ENCODE results near the gene MLLT1. TPM values are rescaled to one million over a fixed set of nuclear protein-coding genes. Genes with fewer than 3 reads are reported as not detected.

MLLT1 gene
- total and polyA plus RNA-seq, 2 experiments from 2014 or later, result 13.3 to 19.1 TPM

GRCh38 chr19:6269101-6269886 is 10.5 kb downstream of the MLLT1 start:
- no peaks in the 10 kb centered on the region for H3K27me3 ChIP-seq (replicated peaks; ENCODE audit: insufficient read depth)
- no peak overlapping the region for H3K9ac ChIP-seq
- H3K4me1 ChIP-seq (ENCODE audit: insufficient read depth), result peaks cover 38% of the 10 kb centered on the region
- no peaks in the 10 kb centered on the region for H3K9me2 ChIP-seq (ENCODE audit: insufficient read depth)
- no peak overlapping the region for H3K27ac ChIP-seq
- peaks cover 5% of the 10 kb centered on the region; the same call in 1 of the 2 replicates for H3K36me3 ChIP-seq (ENCODE audit: low read depth)
- peaks cover 20% of the 10 kb centered on the region for H3F3A ChIP-seq (ENCODE audit: insufficient read depth)
- no peak for DNase-seq
- H3K9me3 ChIP-seq (ENCODE audit: low read depth), result no peaks in the 10 kb centered on the region
- H3K4me3 ChIP-seq, result no peak overlapping the region
- WGBS, 2 experiments (ENCODE audit: low coverage in 1 of 2, low lambda C conversion rate in 2 of 2, missing lambda C conversion rate in 2 of 2), result 89 to 90% methylated on average over 30 to 33 of the region's 33 CpGs
- TF ChIP-seq EZH2 (IDR thresholded peaks at IDR 0.05; ENCODE audit: insufficient read depth, poor library complexity, severe bottlenecking) (no peak), EZH2phosphoT487 (IDR thresholded peaks at IDR 0.05; ENCODE audit: insufficient read depth, low read depth) (no peak)
- peaks cover 91% of the 10 kb centered on the region for H3K79me2 ChIP-seq (ENCODE audit: insufficient read depth)
- H4K20me1 ChIP-seq (ENCODE audit: insufficient read depth), result no peaks in the 10 kb centered on the region
- no peak overlapping the region for H3K4me2 ChIP-seq (ENCODE audit: unreplicated experiment)
- in situ Hi-C loops (cut with MboI), result no loop called here
- H2AFZ ChIP-seq, result no peak overlapping the region

GRCh38 chr19:6268382-6268771 is 11.4 kb downstream of the MLLT1 start:
- H3K27ac ChIP-seq, result 0 out of 2 replicates have a peak overlapping the region, but pooled peaks have one; percentile 2
- peaks cover 15% of the 10 kb centered on the region for H3F3A ChIP-seq (ENCODE audit: insufficient read depth)
- H3K79me2 ChIP-seq (ENCODE audit: insufficient read depth), result peaks cover 100% of the 10 kb centered on the region
- in situ Hi-C loops (cut with MboI), result no loop called here
- DNase-seq, result no peak
- H3K4me3 ChIP-seq, result no peak overlapping the region
- no peaks in the 10 kb centered on the region for H3K9me2 ChIP-seq (ENCODE audit: insufficient read depth)
- no peaks in the 10 kb centered on the region for H4K20me1 ChIP-seq (ENCODE audit: insufficient read depth)
- no peaks in the 10 kb centered on the region for H3K27me3 ChIP-seq (replicated peaks; ENCODE audit: insufficient read depth)
- no peaks in the 10 kb centered on the region for H3K9me3 ChIP-seq (ENCODE audit: low read depth)
- H3K36me3 ChIP-seq (ENCODE audit: low read depth), result peaks cover 5% of the 10 kb centered on the region; the same call in 1 of the 2 replicates
- peaks cover 32% of the 10 kb centered on the region for H3K4me1 ChIP-seq (ENCODE audit: insufficient read depth)
- no peak overlapping the region for H2AFZ ChIP-seq
- 83 to 87% methylated on average over 4 of the region's 4 CpGs for WGBS, 2 experiments (ENCODE audit: low coverage in 1 of 2, low lambda C conversion rate in 2 of 2, missing lambda C conversion rate in 2 of 2)
- H3K9ac ChIP-seq, result no peak overlapping the region
- TF ChIP-seq EZH2phosphoT487 (IDR thresholded peaks at IDR 0.05; ENCODE audit: insufficient read depth, low read depth) (no peak), EZH2 (IDR thresholded peaks at IDR 0.05; ENCODE audit: insufficient read depth, poor library complexity, severe bottlenecking) (no peak)
- H3K4me2 ChIP-seq (ENCODE audit: unreplicated experiment), result no peak overlapping the region

DNA sequence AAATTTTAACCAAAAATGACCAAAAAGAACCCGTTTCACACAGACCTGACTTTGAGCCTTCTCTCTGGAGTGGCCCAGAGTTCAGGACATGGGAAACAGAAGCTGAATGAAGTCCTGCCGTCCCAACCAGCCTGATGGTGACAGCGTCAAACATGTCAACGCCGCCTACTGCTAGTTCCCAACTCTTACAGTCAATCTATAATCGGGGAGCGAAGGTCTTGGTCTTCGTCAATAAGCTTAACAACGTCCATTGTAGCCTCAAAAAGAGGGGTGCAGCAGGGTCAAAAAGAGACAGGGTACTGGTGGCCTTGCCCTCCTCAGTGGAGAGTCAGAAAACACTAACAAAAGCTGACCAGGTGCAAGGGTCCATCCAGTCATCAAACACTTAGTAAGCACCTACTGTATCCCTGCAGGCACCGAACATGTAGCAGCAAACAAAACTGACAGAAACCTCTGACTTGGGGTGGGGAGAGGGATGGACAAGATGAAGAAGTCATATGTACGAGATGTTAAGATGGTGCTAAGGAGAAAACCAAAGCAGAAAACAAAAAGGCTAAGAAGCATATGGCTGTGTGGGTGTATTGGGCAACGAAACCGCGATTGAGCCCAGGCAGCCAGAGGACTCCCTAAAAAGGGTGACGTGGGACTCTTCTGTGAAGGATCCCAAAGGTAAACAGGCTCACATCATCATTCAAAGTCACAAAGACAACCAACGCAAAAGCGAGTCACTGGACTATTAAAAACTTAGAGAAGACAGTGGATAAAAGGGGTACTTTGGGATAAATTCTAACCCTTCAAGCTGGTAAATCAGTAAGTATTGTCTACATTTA is 12.0 kb downstream of the MLLT1 start:
- Histone ChIP-seq H3F3A (ENCODE audit: insufficient read depth) (peaks cover 9% of the 10 kb centered on the region), H3K9me2 (ENCODE audit: insufficient read depth) (no peaks in the 10 kb centered on the region), H3K79me2 (ENCODE audit: insufficient read depth) (peaks cover 100% of the 10 kb centered on the region), H3K27ac (0 out of 2 replicates have a peak overlapping the region, but pooled peaks have one; percentile 2), H4K20me1 (ENCODE audit: insufficient read depth) (no peaks in the 10 kb centered on the region), H3K9me3 (ENCODE audit: low read depth) (no peaks in the 10 kb centered on the region), H3K4me1 (ENCODE audit: insufficient read depth) (peaks cover 25% of the 10 kb centered on the region), H3K9ac (no peak overlapping the region), H3K4me2 (ENCODE audit: unreplicated experiment) (no peak overlapping the region), H3K27me3 (replicated peaks; ENCODE audit: insufficient read depth) (no peaks in the 10 kb centered on the region), H3K4me3 (no peak overlapping the region), H2AFZ (no peak overlapping the region), H3K36me3 (ENCODE audit: low read depth) (peaks cover 6% of the 10 kb centered on the region)
- WGBS, 2 experiments (ENCODE audit: low coverage in 1 of 2, low lambda C conversion rate in 2 of 2, missing lambda C conversion rate in 2 of 2), result 77 to 79% methylated on average over 17 of the region's 17 CpGs
- in situ Hi-C loops (cut with MboI), result no loop called here
- TF ChIP-seq EZH2 (IDR thresholded peaks at IDR 0.05; ENCODE audit: insufficient read depth, poor library complexity, severe bottlenecking) (no peak), EZH2phosphoT487 (IDR thresholded peaks at IDR 0.05; ENCODE audit: insufficient read depth, low read depth) (no peak)
- peak; percentile 44 for DNase-seq

DNA sequence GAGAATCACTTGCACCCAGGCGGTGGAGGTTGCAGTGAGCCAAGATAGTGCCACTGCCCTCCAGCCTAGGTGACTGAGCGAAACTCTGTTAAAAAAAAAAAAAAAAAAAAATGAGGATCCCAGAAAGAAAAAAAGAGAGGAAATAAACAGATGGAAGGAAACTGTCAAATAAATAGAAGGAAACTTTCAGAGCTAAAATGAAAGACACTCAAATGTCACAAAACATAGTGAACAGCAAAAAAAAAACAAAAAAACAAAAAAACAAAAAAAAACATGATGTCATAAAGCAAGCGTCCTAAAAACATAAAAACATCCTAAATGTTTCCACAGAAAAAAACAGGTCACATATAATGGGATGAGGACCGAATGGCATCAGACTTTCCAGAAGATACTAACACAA is 15.0 kb downstream of the MLLT1 start:
- no peaks in the 10 kb centered on the region for H3K9me2 ChIP-seq (ENCODE audit: insufficient read depth)
- peaks cover 100% of the 10 kb centered on the region for H3K79me2 ChIP-seq (ENCODE audit: insufficient read depth)
- H3K9ac ChIP-seq, result no peak overlapping the region
- H3F3A ChIP-seq (ENCODE audit: insufficient read depth), result no peaks in the 10 kb centered on the region
- no peak overlapping the region for H3K4me2 ChIP-seq (ENCODE audit: unreplicated experiment)
- peaks cover 10% of the 10 kb centered on the region for H3K36me3 ChIP-seq (ENCODE audit: low read depth)
- TF ChIP-seq EZH2 (IDR thresholded peaks at IDR 0.05; ENCODE audit: insufficient read depth, poor library complexity, severe bottlenecking), result no peak
- no peak for TF ChIP-seq EZH2phosphoT487 (IDR thresholded peaks at IDR 0.05; ENCODE audit: insufficient read depth, low read depth)
- no peak for DNase-seq
- no peaks in the 10 kb centered on the region for H4K20me1 ChIP-seq (ENCODE audit: insufficient read depth)
- no peaks in the 10 kb centered on the region for H3K27me3 ChIP-seq (replicated peaks; ENCODE audit: insufficient read depth)
- no peak overlapping the region for H3K4me3 ChIP-seq
- 88 to 93% methylated on average over 4 of the region's 4 CpGs for WGBS, 2 experiments (ENCODE audit: low coverage in 1 of 2, low lambda C conversion rate in 2 of 2, missing lambda C conversion rate in 2 of 2)
- H3K27ac ChIP-seq, result no peak overlapping the region
- in situ Hi-C loops (cut with MboI), result no loop called here
- no peaks in the 10 kb centered on the region for H3K9me3 ChIP-seq (ENCODE audit: low read depth)
- no peaks in the 10 kb centered on the region for H3K4me1 ChIP-seq (ENCODE audit: insufficient read depth)
- H2AFZ ChIP-seq, result no peak overlapping the region

Data from GM23248 (cell line).